Measurements from ENCODE around the gene MYO15A.

DNA sequence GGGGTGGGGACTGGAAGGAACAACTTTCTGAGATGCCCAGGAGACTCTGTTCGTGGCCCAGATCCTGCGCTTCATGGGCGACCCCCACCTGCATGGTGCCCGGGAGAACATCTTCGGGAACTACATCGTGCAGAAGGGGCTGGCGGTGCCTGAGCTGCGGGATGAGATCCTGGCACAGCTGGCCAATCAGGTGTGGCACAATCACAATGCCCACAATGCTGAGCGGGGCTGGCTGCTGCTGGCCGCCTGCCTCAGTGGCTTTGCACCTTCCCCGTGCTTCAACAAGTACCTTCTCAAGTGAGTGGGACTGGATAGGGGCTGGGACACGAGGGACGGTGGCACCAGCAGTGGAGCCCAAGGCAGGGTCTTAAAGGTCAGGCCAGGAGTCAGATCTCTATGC is 37.3 kb downstream of the MYO15A start:
- TF ChIP-seq CTCF (conservative IDR thresholded peaks at IDR 0.05; ENCODE audit: low read depth, low read length) (no peak), EZH2 (IDR thresholded peaks at IDR 0.05; ENCODE audit: borderline replicate concordance, low read depth, low read length, poor library complexity, severe bottlenecking) (no peak)
